Measurements from ENCODE around the gene MACROH2A1.

Gene MACROH2A1

DNA sequence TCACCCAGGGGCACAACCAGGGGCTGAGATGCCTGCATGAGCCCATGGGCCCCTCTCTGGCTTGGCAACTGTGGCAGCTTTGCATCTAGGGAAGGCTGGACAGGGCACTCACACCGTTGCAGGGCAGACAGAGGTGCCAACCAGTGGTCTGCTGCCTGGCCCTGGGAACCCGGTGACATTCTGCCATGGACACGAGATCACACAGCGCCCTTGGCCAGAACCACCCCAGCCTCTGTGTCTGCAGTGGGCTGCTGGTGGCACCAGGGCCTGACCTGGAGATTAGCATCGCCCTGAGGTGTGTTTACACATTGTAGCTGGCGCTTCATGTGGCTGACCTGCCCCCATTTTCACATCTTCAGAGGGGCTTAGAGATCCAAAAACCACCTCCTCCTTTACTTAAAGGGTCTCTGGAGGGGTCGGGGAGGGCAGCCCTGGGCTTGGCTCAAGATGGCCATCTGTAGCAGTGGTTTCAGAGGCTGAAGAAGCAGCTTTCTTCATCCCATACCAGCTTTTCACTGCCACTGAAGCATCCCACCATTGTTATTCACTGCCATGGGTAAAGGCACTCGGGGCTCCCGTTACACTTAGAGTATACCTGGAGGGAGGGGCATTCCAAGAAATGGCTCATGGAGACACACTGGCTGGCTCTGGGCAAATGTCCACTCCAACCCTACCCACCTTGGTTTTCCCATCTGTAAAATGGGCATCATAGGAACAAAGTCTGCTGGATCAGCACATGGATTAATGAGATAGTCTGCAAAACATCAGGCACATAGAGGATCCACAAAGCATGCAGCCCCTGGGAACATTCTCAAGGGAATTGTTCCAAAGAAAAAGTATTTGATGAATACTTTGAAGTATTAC lies 36.7 kb upstream of the MACROH2A1 start:
- H3K9ac ChIP-seq (ENCODE audit: low read length in 2 of 2): no peak overlapping the region
- no peak overlapping the region for H3K27ac ChIP-seq (ENCODE audit: low read length)
- H3K4me1 ChIP-seq (ENCODE audit: control insufficient read depth, insufficient read depth, low read length): peaks cover 9% of the 10 kb centered on the region
- H3K27me3 ChIP-seq (ENCODE audit: control insufficient read depth in 1 of 2, insufficient read depth in 2 of 2, low read length in 2 of 2): no peaks in the 10 kb centered on the region
- no peaks in the 10 kb centered on the region for H3K36me3 ChIP-seq (ENCODE audit: control insufficient read depth in 2 of 2, insufficient read depth in 2 of 2, low read length in 2 of 2)
- H3K4me3 ChIP-seq (ENCODE audit: low read length in 2 of 2): no peak overlapping the region
- no peaks in the 10 kb centered on the region for H3K9me3 ChIP-seq (ENCODE audit: control insufficient read depth in 2 of 2, low read length in 2 of 2)

DNA sequence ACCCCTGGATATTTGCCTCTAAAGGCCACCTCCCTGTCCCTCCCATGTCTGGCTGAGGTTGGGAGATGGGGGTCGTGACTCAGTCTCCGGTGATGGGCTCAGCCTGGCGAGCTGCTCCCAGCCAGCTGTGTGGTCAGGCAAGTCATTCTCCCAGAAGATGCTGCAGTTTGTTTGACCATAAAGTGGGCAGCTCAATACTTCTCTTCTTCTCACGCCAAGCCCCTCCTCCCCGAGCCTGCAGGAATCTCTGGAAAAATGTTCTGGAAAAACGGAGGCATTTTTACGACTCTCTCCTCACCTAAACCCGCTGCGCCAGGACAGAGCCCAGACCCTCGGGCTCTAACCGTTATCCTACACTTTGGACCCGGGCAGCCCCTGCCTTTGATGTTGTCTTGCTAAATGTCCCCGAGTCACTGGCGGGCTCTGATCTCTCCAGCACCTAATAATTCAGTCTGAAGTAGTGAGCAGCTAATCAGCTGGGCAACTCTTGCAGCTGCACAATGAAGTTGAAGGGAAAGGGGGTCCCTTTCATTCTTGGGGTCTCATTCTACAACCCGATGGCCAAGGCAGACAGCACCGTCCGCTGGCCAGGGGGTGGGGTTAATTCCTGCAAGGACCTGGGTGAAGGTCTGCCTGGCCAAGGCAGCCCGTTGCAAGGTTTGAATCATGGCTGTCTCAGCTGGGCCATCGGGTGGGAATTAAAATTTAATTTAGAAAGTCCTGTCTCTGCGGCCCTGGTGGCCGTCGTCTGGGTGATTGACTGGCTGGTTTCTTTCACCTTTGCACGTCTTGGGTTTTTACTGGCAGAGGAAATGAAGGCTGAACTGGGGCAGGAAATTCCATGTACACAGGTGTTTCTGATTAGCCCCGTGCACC lies 35.8 kb upstream of the MACROH2A1 start:
- no peaks in the 10 kb centered on the region for H3K9me3 ChIP-seq (ENCODE audit: control insufficient read depth in 2 of 2, low read length in 2 of 2)
- H3K36me3 ChIP-seq (ENCODE audit: control insufficient read depth in 2 of 2, insufficient read depth in 2 of 2, low read length in 2 of 2): no peaks in the 10 kb centered on the region
- no peaks in the 10 kb centered on the region for H3K27me3 ChIP-seq (ENCODE audit: control insufficient read depth in 1 of 2, insufficient read depth in 2 of 2, low read length in 2 of 2)
- no peak overlapping the region for H3K9ac ChIP-seq (ENCODE audit: low read length in 2 of 2)
- H3K27ac ChIP-seq (ENCODE audit: low read length): no peak overlapping the region
- H3K4me1 ChIP-seq (ENCODE audit: control insufficient read depth, insufficient read depth, low read length): peaks cover 9% of the 10 kb centered on the region
- H3K4me3 ChIP-seq (ENCODE audit: low read length in 2 of 2): no peak overlapping the region

DNA sequence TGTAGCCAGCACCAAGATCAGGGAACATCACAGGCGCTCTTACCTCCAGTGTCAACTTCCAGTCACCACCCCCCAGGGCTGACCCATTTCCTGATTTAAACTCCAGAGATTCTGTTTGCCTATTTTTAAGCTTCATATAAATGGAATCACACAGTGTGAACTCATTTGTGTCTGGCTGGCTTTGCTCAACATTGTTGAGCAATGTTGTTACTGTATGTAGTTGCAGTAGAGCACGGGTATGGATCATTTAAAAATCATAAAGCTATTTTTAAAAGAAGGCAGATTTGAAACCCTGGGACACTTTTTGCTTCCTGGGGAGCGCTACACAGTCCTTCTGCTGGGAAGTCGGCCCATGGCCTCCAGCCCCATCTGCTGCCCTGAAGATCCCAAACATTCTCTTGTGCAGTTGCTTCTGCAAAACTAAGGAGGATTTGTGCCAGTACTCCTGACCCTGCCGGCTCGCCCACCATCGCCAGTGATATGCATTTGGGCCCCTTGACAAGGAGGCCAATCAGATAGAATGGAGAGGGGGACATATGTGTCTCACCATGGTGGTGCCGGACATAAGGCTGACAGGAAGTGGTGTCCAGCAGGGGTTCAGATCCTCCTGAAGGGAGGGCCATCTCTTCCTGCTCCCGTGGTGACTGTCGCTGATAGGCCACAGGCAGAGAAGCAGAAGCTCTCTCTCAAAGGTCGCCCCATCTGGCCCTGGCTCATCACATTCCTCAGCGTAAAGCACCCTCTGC lies 34.8 kb upstream of the MACROH2A1 start:
- peaks cover 0 to 3% of the 10 kb centered on the region in 2 donors for H3K9me3 ChIP-seq (ENCODE audit: control insufficient read depth in 2 of 2, low read length in 2 of 2)
- H3K9ac ChIP-seq (ENCODE audit: low read length in 2 of 2): no peak overlapping the region
- H3K27me3 ChIP-seq (ENCODE audit: control insufficient read depth in 1 of 2, insufficient read depth in 2 of 2, low read length in 2 of 2): no peaks in the 10 kb centered on the region
- H3K27ac ChIP-seq (ENCODE audit: low read length): no peak overlapping the region
- no peaks in the 10 kb centered on the region for H3K36me3 ChIP-seq (ENCODE audit: control insufficient read depth in 2 of 2, insufficient read depth in 2 of 2, low read length in 2 of 2)
- H3K4me3 ChIP-seq (ENCODE audit: low read length in 2 of 2): no peak overlapping the region
- H3K4me1 ChIP-seq (ENCODE audit: control insufficient read depth, insufficient read depth, low read length): peaks cover 9% of the 10 kb centered on the region

DNA sequence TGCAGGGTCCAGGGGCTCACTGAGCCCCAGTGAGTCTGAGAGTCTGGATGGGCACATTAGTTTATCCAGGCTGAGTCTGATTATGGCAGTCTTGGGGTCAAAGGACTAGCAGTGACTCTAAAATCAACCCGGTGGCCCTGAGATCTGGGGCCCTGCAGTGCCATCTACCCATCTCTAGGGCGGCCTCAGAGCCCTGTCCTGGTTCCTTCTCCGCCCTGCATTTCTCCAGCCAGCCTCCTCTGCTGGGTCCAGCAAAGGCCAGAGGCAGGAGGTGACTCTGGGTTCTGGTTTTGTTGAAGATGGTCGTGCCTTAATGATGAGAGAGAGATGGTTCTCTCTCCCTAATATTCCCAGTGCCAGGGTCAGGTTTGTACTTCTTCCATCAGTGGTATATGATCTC lies 33.1 kb upstream of the MACROH2A1 start:
- Histone ChIP-seq H3K4me1 (ENCODE audit: control insufficient read depth, insufficient read depth, low read length) (no peaks in the 10 kb centered on the region), H3K27me3 (ENCODE audit: control insufficient read depth in 1 of 2, insufficient read depth in 2 of 2, low read length in 2 of 2) (no peaks in the 10 kb centered on the region), H3K4me3 (ENCODE audit: low read length in 2 of 2) (no peak overlapping the region), H3K27ac (ENCODE audit: low read length) (no peak overlapping the region), H3K36me3 (ENCODE audit: control insufficient read depth in 2 of 2, insufficient read depth in 2 of 2, low read length in 2 of 2) (no peaks in the 10 kb centered on the region), H3K9ac (ENCODE audit: low read length in 2 of 2) (no peak overlapping the region), H3K9me3 (ENCODE audit: control insufficient read depth in 2 of 2, low read length in 2 of 2) (peaks cover 0 to 8% of the 10 kb centered on the region in 2 donors)

DNA sequence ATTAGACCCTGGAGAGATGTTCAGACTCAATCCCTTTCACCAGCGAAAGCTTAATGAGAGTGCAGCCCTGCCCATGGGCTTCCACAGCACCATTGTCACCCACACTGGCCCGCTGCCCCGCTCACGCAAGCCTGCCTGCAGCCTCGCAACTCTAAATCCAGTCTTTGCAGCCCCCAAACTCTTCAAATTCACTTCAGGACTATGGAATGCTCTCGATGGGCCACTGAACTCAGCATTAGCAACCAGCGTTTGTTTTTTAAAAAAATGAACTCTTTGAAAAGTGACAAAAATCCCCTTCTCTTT lies 31.1 kb upstream of the MACROH2A1 start:
- Histone ChIP-seq H3K4me3 (ENCODE audit: low read length in 2 of 2) (no peak overlapping the region), H3K9ac (ENCODE audit: low read length in 2 of 2) (no peak overlapping the region), H3K36me3 (ENCODE audit: control insufficient read depth in 2 of 2, insufficient read depth in 2 of 2, low read length in 2 of 2) (no peaks in the 10 kb centered on the region), H3K27ac (ENCODE audit: low read length) (no peak overlapping the region), H3K4me1 (ENCODE audit: control insufficient read depth, insufficient read depth, low read length) (no peaks in the 10 kb centered on the region), H3K27me3 (ENCODE audit: control insufficient read depth in 1 of 2, insufficient read depth in 2 of 2, low read length in 2 of 2) (no peaks in the 10 kb centered on the region), H3K9me3 (ENCODE audit: control insufficient read depth in 2 of 2, low read length in 2 of 2) (peaks cover 0 to 8% of the 10 kb centered on the region in 2 donors)

DNA sequence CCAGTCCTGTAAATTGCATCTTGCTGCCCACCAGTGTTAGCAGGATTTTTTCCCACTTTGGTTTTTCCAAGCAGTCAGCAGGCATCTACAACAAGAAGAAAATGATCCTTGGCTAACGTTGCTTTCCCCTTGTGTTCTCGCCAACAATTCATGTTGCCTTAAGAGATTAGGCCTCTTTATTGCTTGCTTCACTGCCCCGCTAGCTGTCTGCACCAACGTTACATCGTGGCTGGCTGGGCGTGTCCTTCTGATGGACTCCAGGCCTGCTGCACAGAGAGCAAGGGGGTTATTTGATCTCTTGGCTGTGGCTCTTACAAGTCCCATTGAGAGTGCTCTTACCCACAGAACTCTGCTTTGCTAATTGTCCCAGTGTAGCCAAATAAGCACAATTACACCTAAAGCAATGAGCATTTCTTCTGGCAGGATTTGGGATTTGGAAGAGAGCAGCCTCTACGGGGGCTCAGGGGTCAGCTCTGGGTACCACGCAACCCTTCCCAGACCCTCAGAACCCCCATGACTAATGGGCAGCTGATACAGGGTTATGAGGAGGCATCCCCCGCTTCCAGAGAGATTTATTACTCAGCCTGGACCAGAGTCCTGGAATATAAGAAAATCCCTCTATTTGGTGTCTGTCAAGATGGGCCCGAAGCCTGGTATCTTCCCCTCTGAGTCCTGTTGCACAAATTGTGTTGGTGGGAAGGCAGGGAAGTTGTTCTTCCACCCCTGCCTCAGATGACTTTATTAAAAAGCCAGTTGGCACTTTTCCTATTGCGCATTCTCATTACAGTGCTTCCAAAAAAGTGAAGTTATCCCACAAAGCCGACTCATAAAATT lies 30.5 kb upstream of the MACROH2A1 start:
- Histone ChIP-seq H3K27me3 (ENCODE audit: control insufficient read depth in 1 of 2, insufficient read depth in 2 of 2, low read length in 2 of 2) (no peaks in the 10 kb centered on the region), H3K27ac (ENCODE audit: low read length) (no peak overlapping the region), H3K4me3 (ENCODE audit: low read length in 2 of 2) (no peak overlapping the region), H3K9me3 (ENCODE audit: control insufficient read depth in 2 of 2, low read length in 2 of 2) (peaks cover 0 to 8% of the 10 kb centered on the region in 2 donors), H3K36me3 (ENCODE audit: control insufficient read depth in 2 of 2, insufficient read depth in 2 of 2, low read length in 2 of 2) (no peaks in the 10 kb centered on the region), H3K9ac (ENCODE audit: low read length in 2 of 2) (no peak overlapping the region), H3K4me1 (ENCODE audit: control insufficient read depth, insufficient read depth, low read length) (no peaks in the 10 kb centered on the region)

DNA sequence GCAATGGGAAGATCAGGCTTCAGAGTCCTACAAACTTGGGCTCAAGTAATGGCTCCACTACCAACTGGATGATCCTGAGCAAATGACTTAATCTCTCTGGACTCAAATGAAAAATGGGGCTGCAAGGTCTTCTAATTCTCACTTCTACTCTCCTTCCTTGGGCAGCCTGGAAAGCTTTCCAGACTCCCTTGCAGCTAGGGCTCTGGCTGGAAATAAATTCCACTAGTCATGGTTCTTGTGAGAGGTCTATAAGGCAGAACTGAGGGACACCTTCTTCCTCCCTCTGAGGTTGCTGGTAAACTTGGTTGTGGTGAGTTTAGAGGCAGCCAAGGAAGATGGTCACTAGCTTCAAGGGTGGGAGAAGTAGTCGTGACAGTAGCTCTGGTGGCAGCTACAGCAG lies 29.6 kb upstream of the MACROH2A1 start:
- no peak overlapping the region for H3K27ac ChIP-seq (ENCODE audit: low read length)
- H3K4me1 ChIP-seq (ENCODE audit: control insufficient read depth, insufficient read depth, low read length): no peaks in the 10 kb centered on the region
- H3K27me3 ChIP-seq (ENCODE audit: control insufficient read depth in 1 of 2, insufficient read depth in 2 of 2, low read length in 2 of 2): no peaks in the 10 kb centered on the region
- no peaks in the 10 kb centered on the region for H3K36me3 ChIP-seq (ENCODE audit: control insufficient read depth in 2 of 2, insufficient read depth in 2 of 2, low read length in 2 of 2)
- peaks cover 0 to 8% of the 10 kb centered on the region in 2 donors for H3K9me3 ChIP-seq (ENCODE audit: control insufficient read depth in 2 of 2, low read length in 2 of 2)
- H3K4me3 ChIP-seq (ENCODE audit: low read length in 2 of 2): no peak overlapping the region
- no peak overlapping the region for H3K9ac ChIP-seq (ENCODE audit: low read length in 2 of 2)

DNA sequence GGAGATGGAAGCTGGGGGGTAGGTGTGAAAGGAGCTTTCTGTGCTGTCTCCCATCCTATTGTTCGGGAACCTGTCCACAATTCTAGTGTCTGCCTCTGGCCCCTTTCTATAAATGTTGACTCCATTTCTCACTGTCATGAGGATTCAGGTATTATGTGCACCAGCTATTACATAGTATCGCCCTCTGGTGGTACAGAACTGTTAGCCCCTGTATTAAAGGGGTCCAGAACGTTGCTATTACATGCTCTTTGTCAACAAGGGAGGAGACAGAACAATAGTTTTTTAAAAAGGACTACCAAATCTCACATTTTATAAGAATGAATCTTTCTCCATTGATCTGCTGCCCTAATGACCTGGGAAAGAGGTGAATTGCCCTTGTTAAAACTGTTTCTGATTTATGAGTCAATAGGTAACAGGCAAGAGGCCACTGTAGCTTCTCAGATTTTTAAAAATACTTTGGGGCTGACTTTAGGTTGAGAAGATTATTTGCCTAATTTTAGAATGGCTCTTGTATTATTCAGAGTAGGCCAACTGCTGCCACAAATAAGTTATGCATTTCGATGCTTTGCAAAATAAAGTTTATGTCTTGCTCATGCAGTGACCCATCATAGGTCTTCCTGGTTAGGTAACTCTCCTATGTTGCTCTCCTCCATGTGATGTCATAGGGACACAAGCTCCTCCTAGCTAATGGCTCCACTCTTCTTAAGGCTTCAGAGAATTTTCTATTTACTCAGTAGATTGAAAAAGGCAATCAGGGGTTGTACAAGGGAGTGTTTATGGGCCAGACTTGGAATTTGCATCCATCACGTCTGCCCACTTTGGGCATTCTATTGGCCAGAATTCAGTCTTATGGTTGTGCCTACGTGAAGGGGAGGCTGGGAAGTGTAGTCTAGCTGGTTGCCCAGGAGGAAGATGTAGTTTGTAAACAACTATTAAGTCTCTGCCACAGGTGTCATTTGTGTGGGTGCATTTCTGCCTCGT lies 27.4 kb upstream of the MACROH2A1 start:
- H3K27ac ChIP-seq (ENCODE audit: low read length): no peak overlapping the region
- no peak overlapping the region for H3K4me3 ChIP-seq (ENCODE audit: low read length in 2 of 2)
- H3K9me3 ChIP-seq (ENCODE audit: control insufficient read depth in 2 of 2, low read length in 2 of 2): peaks cover 0 to 8% of the 10 kb centered on the region in 2 donors
- no peaks in the 10 kb centered on the region for H3K36me3 ChIP-seq (ENCODE audit: control insufficient read depth in 2 of 2, insufficient read depth in 2 of 2, low read length in 2 of 2)
- H3K27me3 ChIP-seq (ENCODE audit: control insufficient read depth in 1 of 2, insufficient read depth in 2 of 2, low read length in 2 of 2): no peaks in the 10 kb centered on the region
- H3K4me1 ChIP-seq (ENCODE audit: control insufficient read depth, insufficient read depth, low read length): no peaks in the 10 kb centered on the region
- no peak overlapping the region for H3K9ac ChIP-seq (ENCODE audit: low read length in 2 of 2)

DNA sequence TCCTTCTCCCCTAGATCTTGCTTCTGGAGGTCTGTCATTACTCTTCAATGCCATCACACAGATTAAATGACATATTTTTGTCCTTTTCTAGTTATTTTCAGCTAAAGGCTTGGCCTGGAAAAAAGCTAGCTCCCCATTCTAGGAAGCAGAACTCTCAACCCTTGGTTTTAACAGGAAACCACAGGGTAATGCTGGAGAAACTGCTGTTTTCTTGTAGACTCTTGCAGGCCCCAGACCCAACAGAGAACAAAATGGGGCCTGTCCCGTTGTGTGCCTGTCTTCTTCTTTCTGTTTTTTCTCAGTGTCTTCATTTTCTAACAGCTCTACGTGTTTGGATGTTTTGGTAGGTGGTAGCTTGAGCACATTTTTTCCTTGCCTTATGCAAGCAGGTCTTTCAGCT lies 26.6 kb upstream of the MACROH2A1 start:
- peaks cover 0 to 8% of the 10 kb centered on the region in 2 donors for H3K9me3 ChIP-seq (ENCODE audit: control insufficient read depth in 2 of 2, low read length in 2 of 2)
- no peaks in the 10 kb centered on the region for H3K36me3 ChIP-seq (ENCODE audit: control insufficient read depth in 2 of 2, insufficient read depth in 2 of 2, low read length in 2 of 2)
- H3K27ac ChIP-seq (ENCODE audit: low read length): no peak overlapping the region
- no peak overlapping the region for H3K4me3 ChIP-seq (ENCODE audit: low read length in 2 of 2)
- no peaks in the 10 kb centered on the region for H3K4me1 ChIP-seq (ENCODE audit: control insufficient read depth, insufficient read depth, low read length)
- H3K9ac ChIP-seq (ENCODE audit: low read length in 2 of 2): no peak overlapping the region
- H3K27me3 ChIP-seq (ENCODE audit: control insufficient read depth in 1 of 2, insufficient read depth in 2 of 2, low read length in 2 of 2): no peaks in the 10 kb centered on the region
